ENCODE measurements around the gene RAPSN.

RAPSN gene

GRCh38 chr11:47409440-47410369, 39.2 kb downstream of the RAPSN start:
- no peak for TF ChIP-seq CTCF (IDR thresholded peaks at IDR 0.05; ENCODE audit: insufficient read depth, low read length, poor library complexity, severe bottlenecking)
- peak overlapping the region; percentile 84; the same call in 1 of the 2 replicates for H3K4me3 ChIP-seq (replicated peaks; ENCODE audit: low read depth, low read length)
- DNase-seq (ENCODE audit: extremely low read depth, insufficient read length) = no peak
- peaks cover 11% of the 10 kb centered on the region for H3K36me3 ChIP-seq (ENCODE audit: control insufficient read depth, insufficient read depth, low read length)
- no peaks in the 10 kb centered on the region for H3K27me3 ChIP-seq (replicated peaks; ENCODE audit: control insufficient read depth, insufficient read depth, low read length)

- no peak for DNase-seq (ENCODE audit: extremely low read depth, insufficient read length)
- Histone ChIP-seq H3K4me3 (replicated peaks; ENCODE audit: low read depth, low read length) (peak overlapping the region; percentile 84), H3K36me3 (ENCODE audit: control insufficient read depth, insufficient read depth, low read length) (peaks cover 4% of the 10 kb centered on the region), H3K27me3 (replicated peaks; ENCODE audit: control insufficient read depth, insufficient read depth, low read length) (no peaks in the 10 kb centered on the region)
- no peak for TF ChIP-seq CTCF (IDR thresholded peaks at IDR 0.05; ENCODE audit: insufficient read depth, low read length, poor library complexity, severe bottlenecking)
These were observed 40.1 kb downstream of the RAPSN start for GRCh38 chr11:47408598-47409439.

- Histone ChIP-seq H3K27me3 (replicated peaks; ENCODE audit: control insufficient read depth, insufficient read depth, low read length) (no peaks in the 10 kb centered on the region), H3K4me3 (replicated peaks; ENCODE audit: low read depth, low read length) (peak within 1 kb of the TSS; percentile 84), H3K36me3 (ENCODE audit: control insufficient read depth, insufficient read depth, low read length) (no peaks in the 10 kb centered on the region)
- TF ChIP-seq CTCF (IDR thresholded peaks at IDR 0.05; ENCODE audit: insufficient read depth, low read length, poor library complexity, severe bottlenecking) = peak; percentile 46
- DNase-seq (ENCODE audit: extremely low read depth, insufficient read length) = peak; percentile 99
These were observed 41.0 kb downstream of the RAPSN start, which contains the start of gene SLC39A13 for GRCh38 chr11:47407746-47408590. TSS of gene SLC39A13 (plus strand) at chr11:47408590. CDS start at chr11:47410095, 1,505 bp downstream.

DNA sequence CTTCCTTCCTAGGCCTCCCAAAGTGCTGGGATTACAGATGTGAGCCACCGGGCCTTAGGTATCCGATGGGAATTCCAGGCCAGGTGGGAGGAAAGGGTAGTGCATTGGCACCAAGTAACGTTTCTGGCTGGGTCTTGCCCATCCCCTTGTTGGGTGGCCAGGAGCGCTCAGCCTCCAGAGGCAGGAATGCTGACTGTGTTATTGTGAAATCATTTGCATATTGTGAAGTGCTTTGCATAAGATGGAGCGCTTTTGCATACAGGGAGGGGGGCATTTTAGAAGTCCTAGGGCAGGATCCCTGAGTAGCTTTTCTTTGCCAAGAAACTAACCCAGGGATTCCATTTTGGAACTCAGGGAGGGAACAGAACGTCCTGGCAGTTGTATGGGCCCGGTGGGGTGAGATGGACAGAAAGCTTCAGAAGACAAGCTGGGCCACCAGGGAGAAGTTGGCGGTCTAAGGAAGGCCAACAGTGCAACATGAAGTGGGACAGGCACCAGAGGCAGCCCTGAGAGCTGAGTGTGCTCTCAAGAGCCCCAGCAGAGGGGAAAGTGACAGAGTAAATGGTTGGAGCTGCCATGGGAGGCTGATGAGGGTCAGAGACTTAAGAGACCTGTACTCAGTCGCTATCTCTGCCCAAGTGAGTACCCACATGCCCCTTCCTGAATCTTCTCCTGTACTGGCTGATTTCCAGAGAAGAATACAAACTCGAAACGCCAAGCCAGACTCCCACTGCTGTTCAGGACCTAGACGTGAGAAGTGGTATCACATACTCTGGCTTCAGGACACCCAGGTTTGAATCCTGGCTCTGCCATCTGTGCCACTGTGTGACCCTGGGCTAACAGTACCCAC, 41.8 kb downstream of the RAPSN start:
- peak overlapping the region; percentile 62 for H3K4me3 ChIP-seq (replicated peaks; ENCODE audit: low read depth, low read length)
- TF ChIP-seq CTCF (IDR thresholded peaks at IDR 0.05; ENCODE audit: insufficient read depth, low read length, poor library complexity, severe bottlenecking) = no peak
- no peak for DNase-seq (ENCODE audit: extremely low read depth, insufficient read length)
- H3K27me3 ChIP-seq (replicated peaks; ENCODE audit: control insufficient read depth, insufficient read depth, low read length) = no peaks in the 10 kb centered on the region
- no peaks in the 10 kb centered on the region for H3K36me3 ChIP-seq (ENCODE audit: control insufficient read depth, insufficient read depth, low read length)

Measured in GM06990 (cell line).